NCI-H446 (cell line): ENCODE measurements around the gene FOXS1.

Experiments used
- DNase-seq, 2 experiments: peaks; one replicate each; lab custom pipeline; 2025; lab: John Stamatoyannopoulos, UW

The FOXS1 gene

GRCh38 chr20:31845300-31845863 lies at the start of gene FOXS1:
Gene FOXS1, minus strand, starts transcription at chr20:31845604. Its CDS starts 62 bp downstream, at chr20:31845542.
- DNase-seq: no peak

GRCh38 chr20:31890646-31891045 lies 45.2 kb upstream of the FOXS1 start:
- no peak for DNase-seq

- DNase-seq: no peak
These were observed 38.4 kb upstream of the FOXS1 start for GRCh38 chr20:31883829-31884228.

GRCh38 chr20:31881945-31882344 lies 36.5 kb upstream of the FOXS1 start:
- DNase-seq: no peak

GRCh38 chr20:31879143-31879987 lies 34.0 kb upstream of the FOXS1 start:
- peak; percentile 88 to 92 for DNase-seq

GRCh38 chr20:31877684-31878083 lies 32.3 kb upstream of the FOXS1 start:
- no peak for DNase-seq

- no peak for DNase-seq
These were observed 30.3 kb upstream of the FOXS1 start for GRCh38 chr20:31875671-31876070.

- DNase-seq: no peak
These were observed 27.0 kb upstream of the FOXS1 start for GRCh38 chr20:31872406-31872805.

GRCh38 chr20:31871618-31871954 lies 26.2 kb upstream of the FOXS1 start:
- DNase-seq: no peak

GRCh38 chr20:31870726-31871617 lies 25.6 kb upstream of the FOXS1 start:
- DNase-seq: no peak

GRCh38 chr20:31869942-31870725 lies 24.7 kb upstream of the FOXS1 start, which contains the start of the genes DUSP15 and TTLL9:
Gene DUSP15, minus strand, starts transcription at chr20:31870527. Its CDS starts 190 bp downstream, at chr20:31870337.
Gene TTLL9, plus strand, starts transcription at chr20:31870634. Its CDS starts 493 bp downstream, at chr20:31871127.
- no peak for DNase-seq

- DNase-seq: no peak
These were observed 24.2 kb upstream of the FOXS1 start for GRCh38 chr20:31869673-31869941.

- no peak for DNase-seq
These were observed 23.7 kb upstream of the FOXS1 start for GRCh38 chr20:31868853-31869672.

GRCh38 chr20:31866221-31866620 lies 20.8 kb upstream of the FOXS1 start:
- DNase-seq: no peak

- DNase-seq: no peak
These were observed 19.4 kb upstream of the FOXS1 start for GRCh38 chr20:31864521-31865400.

GRCh38 chr20:31863296-31864085 lies 18.1 kb upstream of the FOXS1 start:
- DNase-seq: no peak

GRCh38 chr20:31862506-31862905 lies 17.1 kb upstream of the FOXS1 start:
- DNase-seq: no peak

- DNase-seq: no peak
These were observed 16.7 kb upstream of the FOXS1 start for GRCh38 chr20:31862157-31862470.
